DOHH2 (cell line): ENCODE results near the gene DCT.

Experiments
- CTCF ChIP-seq: fragments of 200-600 bp; sonication (generic); IDR thresholded peaks from one replicate; pipeline ENCODE4 v1.5.1; 2014; ENCODE audit warnings: antibody characterized with exemption, mild to moderate bottlenecking, low read depth, low read length; ENCODE audit not compliant: poor library complexity, severe bottlenecking
- EZH2phosphoT487 ChIP-seq: fragments of 200-600 bp; sonication (generic); IDR thresholded peaks from 2 replicates; pipeline ENCODE4 v1.6.1; 2017; ENCODE audit warnings: borderline replicate concordance, mild to moderate bottlenecking, antibody characterized with exemption, low read length, moderate library complexity, mixed read lengths

DNA sequence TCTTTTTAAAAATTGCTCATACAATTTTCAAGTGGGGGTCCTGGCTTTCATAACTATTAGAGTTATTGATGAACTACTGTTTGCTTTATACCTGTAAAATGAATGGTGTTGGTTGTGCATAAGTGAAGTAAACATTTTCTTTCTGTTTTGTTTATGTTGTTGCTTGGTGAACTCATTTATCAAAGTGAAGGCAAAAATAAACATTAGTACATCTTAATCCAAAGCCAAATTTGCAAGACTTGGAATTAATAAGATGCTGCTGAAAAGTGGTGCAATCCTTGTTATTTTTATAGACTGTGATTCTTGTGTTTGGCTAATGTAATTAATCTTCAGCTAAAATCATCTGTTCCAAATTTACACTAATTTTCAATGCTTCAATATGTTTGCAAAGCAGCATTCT is 24.4 kb upstream of the DCT start:
- TF ChIP-seq CTCF (no peak), EZH2phosphoT487 (no peak)
